HG02840 (cell line): ENCODE measurements around the gene KIF3C.
"Not testable (repeated sequence)": the region's sequence is repeated elsewhere in the genome, so short reads cannot be mapped to it uniquely, and the experiment has no call there.

ENCODE experiments used
- ATAC-seq: cut with Tn5 transposase; IDR thresholded peaks from one replicate; pipeline ENCODE4 v1.9.1; 2021; ENCODE audit warnings: mild to moderate bottlenecking, moderate library complexity, moderate number of reproducible peaks; ENCODE audit not compliant: unreplicated experiment, low FRiP score

Gene KIF3C

GRCh38 chr2:26000561-26001082, 18.3 kb upstream of the KIF3C start:
- ATAC-seq: no peak

- ATAC-seq: not testable (repeated sequence)
Observed at GRCh38 chr2:25999406-25999805, 17.1 kb upstream of the KIF3C start.

GRCh38 chr2:25998816-25999383, 16.6 kb upstream of the KIF3C start:
- ATAC-seq: not testable (repeated sequence)

- ATAC-seq: no peak
Observed at GRCh38 chr2:25996844-25997243, 14.5 kb upstream of the KIF3C start.

- no peak for ATAC-seq
Observed at GRCh38 chr2:25994509-25994908, 12.2 kb upstream of the KIF3C start.

GRCh38 chr2:25993049-25993448, 10.8 kb upstream of the KIF3C start:
- ATAC-seq: no peak

- no peak for ATAC-seq
Observed at GRCh38 chr2:25992556-25992955, 10.3 kb upstream of the KIF3C start.

- ATAC-seq: no peak
Observed at GRCh38 chr2:25991965-25992364, 9.7 kb upstream of the KIF3C start.

GRCh38 chr2:25989154-25989553, 6.9 kb upstream of the KIF3C start:
- no peak for ATAC-seq

GRCh38 chr2:25988134-25988533, 5.8 kb upstream of the KIF3C start:
- ATAC-seq: no peak

- no peak for ATAC-seq
Observed at GRCh38 chr2:25983735-25984134, 1.4 kb upstream of the KIF3C start.

GRCh38 chr2:25982968-25983280, 627 bp upstream of the KIF3C start:
- ATAC-seq: no peak

- ATAC-seq: peak; percentile 14
Observed at GRCh38 chr2:25981596-25982272, 563 bp downstream of the KIF3C start.

- ATAC-seq: no peak
Observed at GRCh38 chr2:25980951-25981350, 1.3 kb downstream of the KIF3C start.

- no peak for ATAC-seq
Observed at GRCh38 chr2:25980076-25980887, 2.0 kb downstream of the KIF3C start.

GRCh38 chr2:25979001-25979400, 3.3 kb downstream of the KIF3C start:
- ATAC-seq: no peak

GRCh38 chr2:25977768-25978167, 4.5 kb downstream of the KIF3C start:
- ATAC-seq: no peak

- no peak for ATAC-seq
Observed at GRCh38 chr2:25976983-25977741, 5.1 kb downstream of the KIF3C start.

GRCh38 chr2:25972049-25972823, 10.1 kb downstream of the KIF3C start:
- ATAC-seq: no peak

- no peak for ATAC-seq
Observed at GRCh38 chr2:25971596-25971995, 10.7 kb downstream of the KIF3C start.
